T-helper 17 cell (primary cell): ENCODE measurements around the gene TTLL13. TPM values are rescaled to one million over a fixed set of nuclear protein-coding genes. Genes with fewer than 3 reads are reported as not detected.

Experiments used
- ATAC-seq: fragments of 150-1000 bp; cut with Tn5 transposase; 2 replicates; pipeline ENCODE4 v1.10.0; 2021; ENCODE audit warnings: mild to moderate bottlenecking, moderate library complexity
- DNase-seq, 3 donors: peaks; one replicate each; pipeline versions ENCODE4 v3.0.0 to v3.0.0-alpha.2; 2020 to 2021
- H3K9me3 ChIP-seq: one replicate; pipeline ENCODE4 v1.7.0; 2013; ENCODE audit warnings: low read length, mild to moderate bottlenecking; ENCODE audit not compliant: control insufficient read depth, poor library complexity, severe bottlenecking
- H3K27ac Mint-ChIP-seq: one replicate; pipeline ENCODE4 v1.8.0; 2022; ENCODE audit warnings: mild to moderate bottlenecking, moderate library complexity, mixed read lengths
- H3K27me3 Mint-ChIP-seq: one replicate; pipeline ENCODE4 v1.8.0; 2022; ENCODE audit warnings: mixed read lengths
- H3K36me3 Mint-ChIP-seq: one replicate; pipeline ENCODE4 v1.8.0; 2022; ENCODE audit warnings: low read depth, mixed read lengths
- H3K4me1 Mint-ChIP-seq: one replicate; pipeline ENCODE4 v1.8.0; 2022; ENCODE audit warnings: mild to moderate bottlenecking, mixed read lengths
- H3K4me3 Mint-ChIP-seq: one replicate; pipeline ENCODE4 v1.8.0; 2022; ENCODE audit warnings: mild to moderate bottlenecking, moderate library complexity, mixed read lengths
- total RNA-seq, 4 donors: library from RNA in 2 of 4; stranded (reverse) in 2 of 4; gene quantifications; one replicate each; pipeline ENCODE4 v1.2.3 and lab custom pipeline; 2022 to 2026

TTLL13 gene
- total RNA-seq, 2 donors from 2014 or later: 0.29 TPM; not detected in 1

- ATAC-seq (no peak), DNase-seq (no peak)
- H3K9me3 ChIP-seq: no peaks in the 10 kb centered on the region
- Mint-ChIP-seq H3K36me3 (peaks cover 2% of the 10 kb centered on the region), H3K27me3 (no peaks in the 10 kb centered on the region), H3K4me1 (peaks cover 13% of the 10 kb centered on the region), H3K4me3 (no peak overlapping the region), H3K27ac (no peak overlapping the region)
These were observed 25.8 kb upstream of the TTLL13 start for GRCh38 chr15:90223441-90224165.

DNA sequence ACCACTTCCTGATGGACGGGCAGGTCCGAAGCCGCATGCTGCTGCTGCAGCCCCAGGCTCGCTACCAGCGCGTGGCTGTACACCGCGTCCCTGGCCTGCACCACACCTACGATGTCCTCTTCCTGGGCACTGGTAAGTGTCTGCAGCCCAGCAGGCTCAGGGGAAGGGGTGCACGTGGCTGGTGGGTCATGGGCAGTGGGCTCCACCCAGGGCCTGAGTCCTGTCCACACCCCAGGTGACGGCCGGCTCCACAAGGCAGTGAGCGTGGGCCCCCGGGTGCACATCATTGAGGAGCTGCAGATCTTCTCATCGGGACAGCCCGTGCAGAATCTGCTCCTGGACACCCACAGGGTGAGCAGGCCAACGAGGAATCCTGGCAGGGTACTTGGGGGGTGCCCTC is 24.3 kb upstream of the TTLL13 start:
- DNase-seq (no peak), ATAC-seq (no peak)
- H3K9me3 ChIP-seq: no peaks in the 10 kb centered on the region
- H3K27me3 Mint-ChIP-seq: no peaks in the 10 kb centered on the region
- peaks cover 2% of the 10 kb centered on the region for H3K36me3 Mint-ChIP-seq
- no peak overlapping the region for H3K27ac Mint-ChIP-seq
- no peak overlapping the region for H3K4me3 Mint-ChIP-seq
- peaks cover 15% of the 10 kb centered on the region for H3K4me1 Mint-ChIP-seq

DNA sequence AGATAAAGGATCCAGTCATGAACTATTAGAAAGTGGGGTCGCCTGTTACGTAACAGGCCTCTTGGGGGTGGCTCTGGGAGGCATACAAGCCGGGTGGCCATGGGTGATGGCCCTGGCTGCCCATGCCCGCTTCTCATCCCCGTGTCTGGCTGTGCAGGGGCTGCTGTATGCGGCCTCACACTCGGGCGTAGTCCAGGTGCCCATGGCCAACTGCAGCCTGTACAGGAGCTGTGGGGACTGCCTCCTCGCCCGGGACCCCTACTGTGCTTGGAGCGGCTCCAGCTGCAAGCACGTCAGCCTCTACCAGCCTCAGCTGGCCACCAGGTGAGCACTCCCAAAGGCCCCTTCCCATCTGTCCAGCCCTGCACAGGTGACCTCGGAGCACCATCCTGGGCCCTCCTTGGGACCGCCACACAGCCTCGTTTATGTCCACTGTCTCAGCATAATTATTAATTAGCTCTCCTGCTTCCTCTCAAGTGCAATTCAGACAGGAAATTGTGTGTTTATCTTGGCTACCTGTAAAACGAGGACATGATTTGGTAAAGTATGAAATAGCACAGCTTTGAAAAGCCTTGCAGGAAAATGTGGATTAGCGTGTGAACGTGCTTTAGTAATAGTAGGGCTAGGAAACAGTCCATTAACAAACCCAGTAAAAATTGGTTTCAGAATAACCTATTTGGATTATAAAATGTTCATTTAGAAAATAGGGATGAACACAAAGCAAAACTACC is 23.7 kb upstream of the TTLL13 start:
- H3K9me3 ChIP-seq: no peaks in the 10 kb centered on the region
- peaks cover 17% of the 10 kb centered on the region for H3K4me1 Mint-ChIP-seq
- H3K36me3 Mint-ChIP-seq: peaks cover 2% of the 10 kb centered on the region
- H3K27ac Mint-ChIP-seq: peak overlapping the region; percentile 19
- DNase-seq (no peak), ATAC-seq (no peak)
- no peaks in the 10 kb centered on the region for H3K27me3 Mint-ChIP-seq
- H3K4me3 Mint-ChIP-seq: no peak overlapping the region

DNA sequence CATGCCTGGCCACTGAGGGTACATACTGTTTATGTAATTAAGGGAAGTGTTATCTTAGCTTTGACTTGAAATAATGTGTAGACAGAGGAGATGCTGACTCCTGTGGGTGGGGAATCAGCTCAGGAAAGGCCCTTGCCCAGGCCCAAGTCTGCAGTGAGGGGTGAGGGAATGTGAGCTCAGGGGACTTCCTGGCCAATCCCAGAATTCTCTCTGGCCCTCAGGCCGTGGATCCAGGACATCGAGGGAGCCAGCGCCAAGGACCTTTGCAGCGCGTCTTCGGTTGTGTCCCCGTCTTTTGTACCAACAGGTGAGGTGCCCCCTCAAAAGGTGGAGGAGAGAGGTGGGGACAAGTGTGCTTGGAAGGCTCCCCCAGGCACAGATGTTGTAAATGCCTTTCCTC is 22.0 kb upstream of the TTLL13 start:
- Mint-ChIP-seq H3K36me3 (peaks cover 4% of the 10 kb centered on the region), H3K27ac (peak overlapping the region; percentile 34), H3K4me1 (peaks cover 27% of the 10 kb centered on the region), H3K4me3 (no peak overlapping the region), H3K27me3 (no peaks in the 10 kb centered on the region)
- no peaks in the 10 kb centered on the region for H3K9me3 ChIP-seq
- ATAC-seq (no peak), DNase-seq (no peak)

GRCh38 chr15:90227816-90228772 is 21.3 kb upstream of the TTLL13 start:
- no peaks in the 10 kb centered on the region for H3K9me3 ChIP-seq
- Mint-ChIP-seq H3K4me3 (peak overlapping the region; percentile 59), H3K27me3 (no peaks in the 10 kb centered on the region), H3K36me3 (peaks cover 4% of the 10 kb centered on the region), H3K4me1 (peaks cover 33% of the 10 kb centered on the region), H3K27ac (peak overlapping the region; percentile 100)
- no peak for DNase-seq
- ATAC-seq: no peak

DNA sequence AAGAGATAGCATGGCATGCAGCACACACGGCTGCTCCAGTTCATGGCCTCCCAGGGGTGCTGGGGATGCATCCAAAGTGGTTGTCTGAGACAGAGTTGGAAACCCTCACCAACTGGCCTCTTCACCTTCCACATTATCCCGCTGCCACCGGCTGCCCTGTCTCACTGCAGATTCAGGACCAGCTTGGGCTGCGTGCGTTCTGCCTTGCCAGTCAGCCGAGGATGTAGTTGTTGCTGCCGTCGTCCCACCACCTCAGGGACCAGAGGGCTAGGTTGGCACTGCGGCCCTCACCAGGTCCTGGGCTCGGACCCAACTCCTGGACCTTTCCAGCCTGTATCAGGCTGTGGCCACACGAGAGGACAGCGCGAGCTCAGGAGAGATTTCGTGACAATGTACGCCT is 20.4 kb upstream of the TTLL13 start:
- ATAC-seq: no peak
- Mint-ChIP-seq H3K4me3 (peak overlapping the region; percentile 59), H3K27me3 (no peaks in the 10 kb centered on the region), H3K27ac (peak overlapping the region; percentile 100), H3K4me1 (peaks cover 33% of the 10 kb centered on the region), H3K36me3 (peaks cover 4% of the 10 kb centered on the region)
- no peak for DNase-seq
- H3K9me3 ChIP-seq: no peaks in the 10 kb centered on the region

DNA sequence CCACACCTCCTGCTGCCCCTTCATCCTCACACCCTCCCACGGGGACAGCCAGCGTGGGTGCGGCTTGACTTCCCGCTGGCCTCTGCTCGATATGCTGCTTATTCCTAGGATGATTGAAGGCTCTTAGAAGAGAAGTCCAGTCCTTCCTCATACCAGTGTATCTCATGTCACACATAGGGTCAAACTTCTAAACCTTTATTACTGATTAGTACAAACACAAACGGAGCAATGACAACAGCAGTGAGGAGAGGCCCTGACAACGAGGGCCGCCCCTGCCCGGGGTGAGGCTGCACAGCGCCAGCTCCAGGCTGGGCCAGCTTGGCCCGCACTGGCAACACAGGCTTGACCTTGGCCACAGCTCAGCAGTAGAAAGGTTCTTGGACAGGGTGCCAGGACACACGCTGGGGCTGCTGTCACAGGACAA is 19.3 kb upstream of the TTLL13 start:
- H3K9me3 ChIP-seq: no peaks in the 10 kb centered on the region
- peaks cover 4% of the 10 kb centered on the region for H3K36me3 Mint-ChIP-seq
- DNase-seq (no peak), ATAC-seq (no peak)
- H3K4me3 Mint-ChIP-seq: peak overlapping the region; percentile 97
- H3K27ac Mint-ChIP-seq: peak overlapping the region; percentile 100
- no peaks in the 10 kb centered on the region for H3K27me3 Mint-ChIP-seq
- peaks cover 41% of the 10 kb centered on the region for H3K4me1 Mint-ChIP-seq

- peak overlapping the region; percentile 97 for H3K4me3 Mint-ChIP-seq
- H3K27me3 Mint-ChIP-seq: no peaks in the 10 kb centered on the region
- no peak for DNase-seq
- H3K4me1 Mint-ChIP-seq: peaks cover 41% of the 10 kb centered on the region
- peak overlapping the region; percentile 100 for H3K27ac Mint-ChIP-seq
- ATAC-seq: no peak
- H3K9me3 ChIP-seq: no peaks in the 10 kb centered on the region
- peaks cover 4% of the 10 kb centered on the region for H3K36me3 Mint-ChIP-seq
These were observed 18.7 kb upstream of the TTLL13 start for GRCh38 chr15:90230610-90231009.

DNA sequence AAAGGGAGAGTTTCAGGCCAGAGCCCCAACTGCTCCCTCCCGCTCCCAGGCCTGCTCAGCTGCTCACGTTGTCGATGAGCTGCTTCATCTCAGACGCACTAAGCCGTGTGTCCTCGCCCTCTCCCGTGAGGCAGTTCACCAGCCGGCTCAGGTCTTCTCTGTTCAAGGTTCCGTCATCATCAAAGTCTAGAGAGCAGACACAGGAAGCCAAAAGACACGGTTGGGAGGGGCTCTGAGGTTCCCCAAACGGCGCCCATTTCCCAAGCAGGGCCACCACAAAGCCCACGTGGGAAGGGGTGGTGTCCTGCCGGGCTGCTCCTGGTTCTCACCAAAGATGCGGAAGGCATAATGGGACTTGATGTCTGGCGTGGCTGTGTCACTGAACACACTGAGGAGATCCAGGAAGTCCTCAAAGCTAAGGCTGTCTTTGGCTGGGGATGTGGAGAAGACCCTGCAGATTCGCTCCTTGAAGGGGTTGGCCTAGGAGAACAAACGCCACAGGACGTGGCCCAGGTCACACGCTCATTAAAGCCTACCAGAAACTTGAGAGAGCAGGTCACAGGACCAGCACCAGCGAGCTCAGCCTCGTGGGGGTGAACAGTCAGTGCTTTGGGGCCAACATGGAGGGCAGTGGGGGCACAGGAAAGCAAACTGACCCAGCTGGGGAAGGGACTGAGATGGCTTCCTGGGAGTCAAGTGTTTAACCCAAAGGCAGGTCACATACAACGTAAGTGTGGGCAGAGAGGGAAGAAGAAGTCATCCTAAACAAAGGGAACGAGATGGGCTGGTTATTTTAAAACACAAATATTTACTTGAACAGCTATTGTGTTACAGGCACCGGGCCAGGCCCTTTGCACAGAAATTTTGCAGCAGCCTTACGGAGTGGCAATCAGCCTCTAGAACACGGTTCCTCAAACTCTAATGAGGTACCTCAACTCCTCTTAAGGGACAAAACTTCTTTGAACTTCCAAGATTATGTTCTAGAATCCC is 18.0 kb upstream of the TTLL13 start:
- Mint-ChIP-seq H3K27me3 (no peaks in the 10 kb centered on the region), H3K36me3 (peaks cover 4% of the 10 kb centered on the region), H3K4me3 (peak overlapping the region; percentile 97), H3K4me1 (peaks cover 40% of the 10 kb centered on the region), H3K27ac (peak overlapping the region; percentile 100)
- ATAC-seq: peak; percentile 76
- H3K9me3 ChIP-seq: no peaks in the 10 kb centered on the region
- peak; percentile 66 to 83 (median 73) for DNase-seq

DNA sequence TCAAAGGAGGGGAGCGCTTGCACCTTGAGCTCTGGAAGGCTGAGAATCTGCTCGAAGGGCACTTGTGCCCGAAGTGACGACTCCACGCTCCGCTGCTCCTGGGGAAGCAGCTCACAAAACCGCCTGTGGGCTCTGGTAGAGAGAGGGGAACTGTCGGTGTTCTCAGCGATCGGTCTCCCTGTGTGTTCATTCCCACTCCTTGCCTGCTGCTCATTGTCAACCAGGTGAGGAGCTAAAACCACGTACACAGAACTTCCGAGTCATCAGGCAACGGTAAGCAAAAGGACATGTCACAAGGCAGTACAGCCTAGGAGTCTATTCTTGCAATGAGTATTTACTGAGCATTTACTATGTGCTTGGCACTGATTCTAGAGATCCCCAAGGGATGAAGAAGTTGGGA is 17.2 kb upstream of the TTLL13 start:
- DNase-seq (no peak), ATAC-seq (no peak)
- Mint-ChIP-seq H3K27me3 (no peaks in the 10 kb centered on the region), H3K4me3 (peak overlapping the region; percentile 97), H3K27ac (peak overlapping the region; percentile 100), H3K4me1 (peaks cover 40% of the 10 kb centered on the region), H3K36me3 (peaks cover 4% of the 10 kb centered on the region)
- no peaks in the 10 kb centered on the region for H3K9me3 ChIP-seq

DNA sequence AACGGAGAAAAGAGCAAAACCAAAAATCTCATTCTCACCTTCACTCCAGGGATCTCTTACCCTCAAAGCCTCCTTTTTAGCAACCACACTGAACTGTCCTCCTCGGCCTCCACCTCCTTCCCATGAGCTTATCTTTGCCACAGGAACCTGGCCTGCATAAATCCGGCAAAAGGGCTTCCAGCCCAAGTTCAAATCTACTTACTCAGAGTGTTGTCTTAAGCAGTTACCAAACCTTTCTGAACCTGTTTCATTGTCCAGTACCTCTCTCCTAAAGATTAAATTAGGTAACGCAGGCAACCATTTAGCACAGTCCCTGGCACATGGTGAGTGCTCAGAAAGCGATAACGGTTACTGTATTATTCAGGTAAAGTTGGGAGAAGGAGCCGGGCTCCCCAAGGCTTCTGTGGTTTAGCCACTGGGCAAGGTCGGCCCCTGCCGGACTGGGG is 16.4 kb upstream of the TTLL13 start:
- H3K9me3 ChIP-seq: no peaks in the 10 kb centered on the region
- Mint-ChIP-seq H3K27me3 (no peaks in the 10 kb centered on the region), H3K27ac (peak overlapping the region; percentile 100), H3K36me3 (peaks cover 4% of the 10 kb centered on the region), H3K4me1 (peaks cover 40% of the 10 kb centered on the region), H3K4me3 (peak overlapping the region; percentile 97)
- ATAC-seq: no peak
- DNase-seq: no peak
